T-helper 1 cell (primary cell): ENCODE data around the gene GPC6.

Experiments
- DNase-seq, 5 donors: peaks; one replicate each; pipeline ENCODE4 v3.0.0-alpha.2; 2012 to 2020

Gene GPC6

GRCh38 chr13:93517658-93518057 lies 291.1 kb downstream of the GPC6 start:
- no peak for DNase-seq

GRCh38 chr13:93521307-93521706 lies 294.7 kb downstream of the GPC6 start:
- no peak for DNase-seq

GRCh38 chr13:93522501-93522900 lies 295.9 kb downstream of the GPC6 start:
- DNase-seq = no peak

GRCh38 chr13:93525087-93525486 lies 298.5 kb downstream of the GPC6 start:
- no peak for DNase-seq

GRCh38 chr13:93527748-93528297 lies 301.2 kb downstream of the GPC6 start:
- no peak for DNase-seq

- DNase-seq = no peak
Observed at GRCh38 chr13:93529961-93530360, 303.4 kb downstream of the GPC6 start.

GRCh38 chr13:93534181-93534700 lies 307.6 kb downstream of the GPC6 start:
- no peak for DNase-seq

GRCh38 chr13:93535251-93535650 lies 308.6 kb downstream of the GPC6 start:
- no peak for DNase-seq

- no peak for DNase-seq
Observed at GRCh38 chr13:93539914-93540313, 313.3 kb downstream of the GPC6 start.

- DNase-seq = no peak
Observed at GRCh38 chr13:93547886-93548285, 321.3 kb downstream of the GPC6 start.

GRCh38 chr13:93549326-93550005 lies 322.9 kb downstream of the GPC6 start:
- DNase-seq = no peak

- no peak for DNase-seq
Observed at GRCh38 chr13:93550236-93550635, 323.6 kb downstream of the GPC6 start.

- no peak for DNase-seq
Observed at GRCh38 chr13:93552596-93552995, 326.0 kb downstream of the GPC6 start.

GRCh38 chr13:93554514-93554913 lies 327.9 kb downstream of the GPC6 start:
- no peak for DNase-seq

- no peak for DNase-seq
Observed at GRCh38 chr13:93558637-93559036, 332.0 kb downstream of the GPC6 start.

- DNase-seq = no peak
Observed at GRCh38 chr13:93559718-93560117, 333.1 kb downstream of the GPC6 start.

- no peak for DNase-seq
Observed at GRCh38 chr13:93561576-93562225, 335.1 kb downstream of the GPC6 start.

- no peak for DNase-seq
Observed at GRCh38 chr13:93562676-93563075, 336.1 kb downstream of the GPC6 start.

GRCh38 chr13:93577105-93577504 lies 350.5 kb downstream of the GPC6 start:
- DNase-seq = no peak

GRCh38 chr13:93589788-93590187 lies 363.2 kb downstream of the GPC6 start:
- DNase-seq = no peak

GRCh38 chr13:93603043-93603442 lies 376.4 kb downstream of the GPC6 start:
- DNase-seq = no peak

- DNase-seq = no peak
Observed at GRCh38 chr13:93614776-93615175, 388.2 kb downstream of the GPC6 start.

- no peak for DNase-seq
Observed at GRCh38 chr13:93620181-93620765, 393.7 kb downstream of the GPC6 start.

- DNase-seq = no peak
Observed at GRCh38 chr13:93621051-93621450, 394.4 kb downstream of the GPC6 start.
